HG03066 (cell line): ENCODE results near the gene RWDD4.
"Not testable (repeated sequence)": the region's sequence is repeated elsewhere in the genome, so short reads cannot be mapped to it uniquely, and the experiment has no call there.

Experiments
- ATAC-seq: cut with Tn5 transposase; IDR thresholded peaks from one replicate; pipeline ENCODE4 v1.9.1; 2021; ENCODE audit warnings: low read depth; ENCODE audit not compliant: unreplicated experiment

Gene RWDD4

DNA sequence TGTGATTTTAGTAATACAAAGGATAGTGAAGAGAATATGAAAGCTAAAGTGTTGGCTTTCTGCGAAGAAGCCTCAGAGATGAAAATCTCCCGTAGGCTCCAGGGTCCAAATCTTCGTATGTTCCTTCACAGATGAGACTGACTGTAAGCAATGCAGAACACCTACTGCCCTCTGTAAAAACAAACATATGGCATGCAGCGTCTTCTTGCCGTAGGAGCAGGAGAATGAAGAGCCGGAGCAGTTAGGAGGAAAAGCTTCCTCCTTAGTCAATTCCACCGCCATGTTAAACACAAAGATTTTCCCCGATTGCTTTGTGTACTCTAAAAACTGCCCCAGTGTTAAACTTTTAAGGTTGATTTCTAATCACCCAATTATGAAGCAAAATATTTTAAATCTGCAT lies 22.5 kb downstream of the RWDD4 start:
- no peak for ATAC-seq

DNA sequence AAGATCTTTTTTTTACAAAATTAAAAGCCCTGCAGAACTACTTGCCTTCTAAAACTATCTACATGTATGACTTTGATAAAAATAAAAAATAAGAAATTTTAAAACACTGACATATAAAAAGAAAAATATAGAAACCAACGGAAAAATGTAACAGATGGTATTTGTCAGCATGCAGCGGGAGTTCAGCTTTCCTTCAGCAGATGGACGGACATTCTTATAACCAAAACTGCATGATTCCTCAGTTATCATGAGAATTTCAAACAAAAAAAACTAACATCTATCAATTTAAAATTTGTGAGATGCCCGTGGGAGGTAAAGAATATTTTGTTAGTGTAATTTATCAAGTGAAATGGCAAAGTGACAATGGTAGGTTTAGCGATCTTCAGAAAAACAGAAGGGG lies 23.2 kb downstream of the RWDD4 start:
- ATAC-seq, result no peak

- no peak for ATAC-seq
These were observed 23.7 kb downstream of the RWDD4 start for GRCh38 chr4:183635321-183635720.

DNA sequence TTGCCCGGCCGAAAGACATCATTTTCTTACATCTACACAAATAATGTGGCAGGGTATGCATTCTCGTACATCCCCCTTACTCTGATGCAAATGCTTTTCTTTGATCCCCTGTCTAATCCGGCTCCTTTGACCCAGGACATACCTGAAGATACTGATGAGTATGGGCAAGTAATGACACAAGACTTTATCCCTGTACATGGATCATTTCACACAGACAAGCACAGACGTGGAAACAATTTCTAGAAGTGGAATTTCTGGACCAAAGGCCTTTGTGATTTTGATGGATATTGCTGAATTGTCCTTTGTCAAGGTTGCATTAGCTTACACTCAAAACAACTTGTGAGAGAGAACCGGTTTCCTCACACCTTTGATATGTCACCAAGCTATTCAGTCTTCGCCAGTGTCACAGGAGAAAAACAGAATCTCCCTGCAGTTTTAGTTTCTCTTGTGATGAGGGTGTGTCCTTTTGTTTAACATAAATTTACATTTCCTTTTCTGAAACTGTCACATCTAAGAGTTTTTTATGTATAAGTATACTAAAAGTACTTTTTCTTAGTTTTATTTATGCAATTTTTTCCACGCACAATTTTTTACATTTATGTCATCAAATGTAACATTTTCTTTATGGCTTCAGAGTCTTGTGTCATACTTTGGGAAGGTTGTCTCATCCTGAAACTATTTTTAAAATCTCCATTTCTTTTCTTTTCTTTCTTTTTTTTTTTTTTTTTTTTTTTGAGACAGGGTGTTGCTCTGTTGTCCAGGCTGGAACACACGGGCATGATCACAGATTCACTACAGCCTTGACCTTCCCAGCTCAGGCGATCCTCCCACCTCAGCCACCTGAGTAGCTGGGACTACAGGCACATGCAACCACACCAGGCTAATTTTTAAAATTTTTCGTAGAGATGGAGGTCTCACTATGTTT lies 25.2 kb downstream of the RWDD4 start:
- no peak for ATAC-seq

GRCh38 chr4:183632689-183633088 lies 26.3 kb downstream of the RWDD4 start:
- ATAC-seq, result no peak

DNA sequence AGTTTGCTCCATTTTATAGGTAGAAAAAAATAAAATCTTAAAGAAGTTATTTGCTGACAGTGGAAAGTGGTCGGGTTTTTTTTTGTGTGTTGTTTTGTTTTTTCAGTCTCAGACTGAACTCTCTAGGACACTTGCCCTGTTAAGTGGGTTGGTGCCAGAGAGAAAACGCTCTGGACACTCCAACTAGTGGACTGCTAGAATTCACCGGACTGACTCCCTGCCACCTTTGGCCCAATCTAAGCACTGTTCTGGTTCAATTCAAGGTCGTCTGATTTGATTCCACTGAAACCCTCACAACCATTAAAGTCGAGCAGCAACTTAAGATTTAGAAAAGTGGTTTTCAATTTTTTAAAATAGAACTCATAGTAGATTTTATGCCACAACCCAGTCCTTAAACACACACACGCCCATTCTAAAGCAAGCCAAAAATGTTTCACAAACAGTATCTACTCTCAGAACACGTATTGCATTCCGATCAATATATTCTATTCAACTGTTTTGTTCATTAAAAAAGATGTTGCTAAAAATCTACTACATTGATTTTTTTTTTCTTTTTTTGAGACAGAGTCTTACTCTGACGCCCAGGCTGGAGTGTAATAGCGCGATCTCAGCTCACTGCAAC lies 27.3 kb downstream of the RWDD4 start:
- no peak for ATAC-seq

DNA sequence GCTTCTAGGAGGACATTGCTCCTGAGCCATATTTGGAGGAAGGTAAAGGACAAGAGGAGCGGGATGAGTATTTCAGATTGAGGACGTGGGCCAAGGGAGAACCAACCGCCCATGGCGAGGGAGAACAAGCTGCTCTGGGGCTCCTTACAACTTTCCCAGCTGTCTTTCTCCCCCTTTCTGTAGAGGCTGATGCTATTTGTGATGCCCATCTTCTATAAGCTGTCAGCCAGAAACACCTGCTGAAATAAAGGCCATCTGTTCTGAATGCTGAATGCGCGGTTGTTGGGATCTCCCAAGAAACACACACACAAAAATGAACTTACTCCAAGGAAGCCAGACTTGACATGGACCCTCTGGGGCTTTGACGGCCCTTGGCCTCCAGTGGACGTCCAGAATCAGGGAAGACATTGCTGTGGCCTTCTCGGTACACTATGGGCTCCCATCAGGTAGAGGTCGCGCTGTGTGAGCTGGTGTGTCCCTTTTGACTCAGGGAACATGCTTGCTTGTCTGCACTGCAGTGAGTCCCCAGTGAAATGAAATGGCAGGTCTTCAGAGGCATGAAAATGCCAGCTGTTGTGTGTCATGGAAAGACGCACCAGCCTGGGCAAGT lies 30.9 kb downstream of the RWDD4 start:
- no peak for ATAC-seq

DNA sequence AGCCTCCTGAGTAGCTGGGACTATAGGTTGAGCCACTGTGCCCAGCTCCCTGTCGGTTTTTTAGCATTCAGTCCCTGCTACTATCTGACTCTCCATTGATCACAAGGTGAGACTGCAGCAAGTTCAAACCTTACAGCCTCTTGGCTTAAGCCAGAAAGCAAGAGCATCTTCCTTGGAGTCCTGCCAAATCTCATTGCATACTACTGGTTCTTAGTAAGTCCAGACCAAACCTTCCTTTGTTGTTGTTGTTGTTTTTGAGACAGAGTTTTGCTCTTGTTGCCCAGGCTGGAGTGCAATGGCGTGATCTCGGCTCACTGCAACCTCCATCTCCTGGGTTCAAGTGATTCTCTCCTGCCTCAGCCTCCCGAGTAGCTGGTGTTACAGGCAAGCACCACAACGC lies 31.7 kb downstream of the RWDD4 start:
- not testable (repeated sequence) for ATAC-seq

DNA sequence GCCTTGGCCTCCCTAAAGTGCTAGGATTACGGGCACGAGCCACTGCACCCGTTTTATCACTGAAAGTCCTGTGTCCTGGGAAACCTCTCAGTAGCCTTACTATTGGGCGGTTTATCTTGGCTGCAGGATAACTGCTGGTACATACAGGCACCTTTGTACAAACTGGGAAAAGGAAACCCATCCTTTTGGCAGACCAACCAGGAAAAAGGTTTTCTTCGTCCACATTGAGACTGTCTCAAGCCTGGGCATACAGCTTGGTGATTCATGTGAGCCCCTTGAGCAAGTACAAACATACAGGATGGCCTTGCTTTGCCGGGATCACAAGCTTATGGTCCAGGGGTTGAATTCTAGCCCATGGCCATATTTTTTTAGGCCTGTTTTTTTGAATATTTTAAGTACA lies 32.8 kb downstream of the RWDD4 start:
- ATAC-seq, result no peak

- ATAC-seq, result no peak
These were observed 34.4 kb downstream of the RWDD4 start for GRCh38 chr4:183624548-183624947.

- ATAC-seq, result no peak
These were observed 37.1 kb downstream of the RWDD4 start for GRCh38 chr4:183621875-183622274.

DNA sequence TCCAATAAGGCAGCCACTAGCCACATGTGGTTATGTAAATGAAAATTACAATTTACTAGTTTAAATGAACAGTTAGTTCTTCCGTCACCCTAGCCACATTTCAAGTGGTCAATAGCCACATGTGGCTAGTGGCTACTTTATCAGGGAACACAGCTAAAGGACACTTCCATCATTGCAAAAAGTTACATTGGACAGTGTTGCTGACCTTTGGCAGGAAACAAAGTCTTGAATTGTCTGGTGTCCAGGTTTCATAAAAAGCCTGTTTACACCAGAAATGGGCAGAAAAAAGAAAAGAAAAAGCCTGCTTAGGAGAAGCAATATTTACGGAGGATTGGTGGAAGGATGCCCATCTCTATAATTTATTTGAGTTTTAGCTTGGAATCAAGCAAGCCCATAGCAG lies 38.6 kb downstream of the RWDD4 start:
- no peak for ATAC-seq

- no peak for ATAC-seq
These were observed 40.3 kb downstream of the RWDD4 start for GRCh38 chr4:183618681-183619080.

GRCh38 chr4:183617075-183617474 lies 41.9 kb downstream of the RWDD4 start:
- no peak for ATAC-seq

DNA sequence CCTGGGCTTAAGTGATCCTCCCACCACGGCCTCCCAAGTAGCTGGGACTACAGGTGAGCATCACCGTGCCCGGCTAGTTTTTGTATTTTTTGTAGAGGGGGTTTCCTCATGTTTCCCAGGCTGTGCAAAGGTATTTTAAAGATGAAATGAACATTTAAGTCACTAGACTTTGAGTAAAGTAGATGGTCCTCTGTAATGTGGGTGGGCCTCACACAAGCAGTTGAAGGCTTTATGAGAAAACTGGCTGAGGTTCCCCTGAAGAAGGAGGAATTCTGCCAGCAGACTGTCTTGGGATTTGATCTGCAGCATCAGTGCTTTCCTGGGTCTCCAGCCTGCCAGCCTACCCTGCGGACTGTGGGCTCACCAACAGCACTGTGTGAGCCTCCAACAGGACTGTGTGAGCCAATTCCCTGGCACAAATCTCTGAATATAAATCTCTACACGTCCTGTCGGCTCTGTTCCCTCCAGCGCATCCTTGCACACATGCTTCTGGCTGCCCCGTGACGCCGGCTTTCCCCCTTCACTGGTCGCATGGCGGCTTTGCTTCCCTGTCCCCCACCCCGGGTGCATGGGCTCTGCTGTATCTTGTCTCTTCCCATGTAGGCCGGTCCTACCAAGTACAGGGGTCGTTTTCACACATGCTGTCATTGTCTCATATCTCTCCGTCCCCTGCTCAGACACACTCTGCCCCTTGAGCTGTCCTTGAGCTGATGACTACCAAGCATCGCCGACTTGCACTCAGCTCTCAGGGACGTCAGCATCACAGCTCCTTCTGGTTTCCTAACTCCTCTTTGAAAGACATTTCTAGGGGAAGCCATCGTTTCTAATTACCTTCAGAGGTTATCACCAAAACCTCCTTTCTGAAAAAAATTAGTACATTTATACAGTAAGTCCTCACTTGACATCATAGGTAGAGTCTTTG lies 46.4 kb downstream of the RWDD4 start:
- no peak for ATAC-seq

DNA sequence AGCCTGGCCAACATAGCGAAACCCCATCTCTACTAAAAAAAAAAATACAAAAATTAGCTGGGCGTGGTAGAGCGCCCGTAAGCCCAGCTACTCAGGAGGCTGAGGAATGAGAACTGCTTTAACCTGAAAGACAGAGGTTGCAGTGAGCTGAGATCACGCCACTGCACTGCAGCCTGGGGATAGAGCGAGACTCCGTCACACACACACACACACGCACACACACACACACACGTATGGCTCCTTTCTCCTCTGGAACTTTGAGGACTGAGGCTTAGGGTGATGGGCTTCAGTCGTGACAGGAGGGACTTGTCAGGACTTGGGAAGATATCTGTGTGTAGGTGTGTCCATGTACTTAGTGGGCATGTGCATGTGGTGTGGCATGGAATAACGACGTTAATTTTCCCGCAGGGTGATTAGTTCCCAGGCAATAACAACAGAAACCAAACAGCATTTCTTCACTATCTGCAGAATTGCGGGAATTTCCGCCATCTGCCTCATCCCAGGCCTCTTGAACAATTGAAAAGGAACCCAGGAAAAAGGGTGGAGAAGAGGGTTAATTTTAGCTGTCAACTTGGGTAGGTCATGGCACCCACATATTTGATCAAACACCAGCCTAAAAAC lies 47.7 kb downstream of the RWDD4 start:
- ATAC-seq, result no peak

DNA sequence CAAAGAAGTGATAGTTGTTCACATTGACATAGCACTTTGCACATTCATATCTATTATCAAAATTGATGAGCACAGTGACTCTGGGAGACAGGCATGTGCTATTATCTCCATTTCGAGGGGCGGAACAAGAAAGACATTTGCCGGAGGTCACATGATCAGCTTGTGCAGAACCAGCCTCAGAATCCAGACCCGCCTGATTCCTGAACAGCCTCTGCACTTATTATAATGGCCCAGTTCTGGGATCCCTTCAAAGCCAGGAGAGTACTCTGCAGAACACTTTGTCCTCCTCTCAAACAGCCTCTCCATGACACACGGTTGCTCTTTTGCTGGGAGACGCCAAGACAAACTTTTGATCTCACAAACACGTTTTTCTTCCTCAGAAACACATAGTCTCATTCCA lies 48.4 kb downstream of the RWDD4 start:
- no peak for ATAC-seq

DNA sequence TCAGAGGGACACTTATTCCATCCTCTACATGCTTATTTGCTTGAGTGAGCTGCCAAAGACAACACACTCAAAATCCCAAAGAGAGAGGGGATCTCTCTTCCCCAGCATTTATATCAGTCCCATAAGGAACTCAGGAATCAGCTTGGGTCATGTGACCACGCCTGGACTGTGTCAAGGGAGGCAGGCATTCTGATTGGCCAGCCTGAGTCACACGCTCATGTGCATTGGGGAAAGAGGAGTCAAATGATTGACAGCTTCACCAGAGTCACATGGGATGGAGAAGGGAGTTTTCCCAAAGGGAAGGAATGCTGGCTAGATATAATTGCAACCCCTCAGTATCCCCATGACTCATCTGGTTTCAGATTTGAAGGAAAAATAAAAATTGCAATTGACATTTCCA lies 49.0 kb downstream of the RWDD4 start:
- no peak for ATAC-seq

DNA sequence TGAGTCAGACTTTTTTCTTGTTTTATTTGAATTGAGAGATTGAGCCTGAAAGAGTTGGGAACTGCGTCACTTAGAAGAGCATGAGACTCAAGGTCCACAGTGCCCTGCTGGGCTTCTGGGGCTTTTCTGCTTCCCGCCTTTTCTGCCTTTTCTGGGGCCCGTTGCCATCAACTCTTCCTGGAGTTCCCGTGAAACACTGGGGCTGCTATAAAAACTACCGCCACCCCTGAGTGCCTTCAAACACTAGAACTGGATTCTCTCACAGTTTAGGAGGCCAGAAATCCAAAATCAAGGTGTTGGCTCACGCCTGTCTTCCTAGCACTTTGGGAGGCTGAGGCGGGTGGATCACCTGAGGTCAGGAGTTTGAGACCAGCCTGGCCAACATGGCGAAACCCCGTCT lies 49.8 kb downstream of the RWDD4 start:
- ATAC-seq, result no peak

GRCh38 chr4:183607894-183608293 lies 51.1 kb downstream of the RWDD4 start:
- ATAC-seq, result no peak
